HepG2 (cell line): ENCODE results near the gene SEH1L.

Experiments
- CEBPB ChIP-seq: IDR thresholded peaks from 2 replicates; pipeline ENCODE4 v1.6.1; 2011; ENCODE audit warnings: low read depth, low read length, improper control_type of control experiment, borderline replicate concordance
- POLR2AphosphoS2 ChIP-seq: IDR thresholded peaks from 2 replicates; pipeline ENCODE4 v1.6.1; 2011; ENCODE audit warnings: low read depth, low read length, improper control_type of control experiment
- SIN3A ChIP-seq: IDR thresholded peaks from 2 replicates; pipeline ENCODE4 v1.6.1; 2011; ENCODE audit warnings: low read depth, mild to moderate bottlenecking, control low read depth, low read length, borderline replicate concordance
- ZNF331 ChIP-seq: sonication (generic); formaldehyde crosslinking; IDR thresholded peaks from 2 replicates; pipeline ENCODE4 v1.4.0; 2020; ENCODE audit warnings: missing genetic modification reagents
- ZNF446 ChIP-seq: sonication (generic); formaldehyde crosslinking; IDR thresholded peaks from 2 replicates; pipeline ENCODE4 v1.5.0; 2020; ENCODE audit warnings: mild to moderate bottlenecking, missing genetic modification reagents
- TF ChIP-seq, protein P1 (sequence below): sonication (generic); formaldehyde crosslinking; IDR thresholded peaks from 2 replicates; pipeline ENCODE4 v1.8.1; 2023; ENCODE audit warnings: missing genetic modification reagents, inconsistent platforms, borderline replicate concordance
- TF ChIP-seq, protein P2 (sequence below): sonication (generic); formaldehyde crosslinking; IDR thresholded peaks from 2 replicates; pipeline ENCODE4 v1.5.0; 2020; ENCODE audit warnings: mild to moderate bottlenecking, missing genetic modification reagents, moderate library complexity

DNA sequence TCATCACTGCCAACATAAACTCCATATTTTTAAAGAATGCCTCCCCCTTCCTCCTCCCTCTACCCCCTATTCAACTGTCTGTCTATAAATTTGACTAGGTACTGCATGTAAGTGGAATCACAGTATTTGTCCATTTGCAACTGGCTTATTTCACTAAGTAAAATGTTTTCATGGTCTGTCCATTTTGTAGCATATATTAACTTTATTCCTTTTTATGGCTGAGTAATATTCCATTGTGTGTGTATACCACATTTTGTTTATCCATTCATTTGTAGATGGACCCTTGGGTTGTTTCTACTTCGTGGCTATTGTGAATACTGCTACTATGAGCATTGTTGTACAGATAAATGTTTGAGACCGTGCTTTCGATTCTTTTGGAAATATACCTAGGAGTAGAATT, 10.7 kb downstream of the SEH1L start:
- TF ChIP-seq ZNF331 = no peak
- TF ChIP-seq ZNF446 (CRISPR knock-in tag) = no peak
- TF ChIP-seq, protein P1, sequence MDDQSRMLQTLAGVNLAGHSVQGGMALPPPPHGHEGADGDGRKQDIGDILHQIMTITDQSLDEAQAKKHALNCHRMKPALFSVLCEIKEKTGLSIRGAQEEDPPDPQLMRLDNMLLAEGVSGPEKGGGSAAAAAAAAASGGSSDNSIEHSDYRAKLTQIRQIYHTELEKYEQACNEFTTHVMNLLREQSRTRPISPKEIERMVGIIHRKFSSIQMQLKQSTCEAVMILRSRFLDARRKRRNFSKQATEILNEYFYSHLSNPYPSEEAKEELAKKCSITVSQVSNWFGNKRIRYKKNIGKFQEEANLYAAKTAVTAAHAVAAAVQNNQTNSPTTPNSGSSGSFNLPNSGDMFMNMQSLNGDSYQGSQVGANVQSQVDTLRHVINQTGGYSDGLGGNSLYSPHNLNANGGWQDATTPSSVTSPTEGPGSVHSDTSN (CRISPR knock-in tag) = no peak
- no peak for TF ChIP-seq POLR2AphosphoS2
- TF ChIP-seq SIN3A = no peak
- no peak for TF ChIP-seq CEBPB
- TF ChIP-seq, protein P2, sequence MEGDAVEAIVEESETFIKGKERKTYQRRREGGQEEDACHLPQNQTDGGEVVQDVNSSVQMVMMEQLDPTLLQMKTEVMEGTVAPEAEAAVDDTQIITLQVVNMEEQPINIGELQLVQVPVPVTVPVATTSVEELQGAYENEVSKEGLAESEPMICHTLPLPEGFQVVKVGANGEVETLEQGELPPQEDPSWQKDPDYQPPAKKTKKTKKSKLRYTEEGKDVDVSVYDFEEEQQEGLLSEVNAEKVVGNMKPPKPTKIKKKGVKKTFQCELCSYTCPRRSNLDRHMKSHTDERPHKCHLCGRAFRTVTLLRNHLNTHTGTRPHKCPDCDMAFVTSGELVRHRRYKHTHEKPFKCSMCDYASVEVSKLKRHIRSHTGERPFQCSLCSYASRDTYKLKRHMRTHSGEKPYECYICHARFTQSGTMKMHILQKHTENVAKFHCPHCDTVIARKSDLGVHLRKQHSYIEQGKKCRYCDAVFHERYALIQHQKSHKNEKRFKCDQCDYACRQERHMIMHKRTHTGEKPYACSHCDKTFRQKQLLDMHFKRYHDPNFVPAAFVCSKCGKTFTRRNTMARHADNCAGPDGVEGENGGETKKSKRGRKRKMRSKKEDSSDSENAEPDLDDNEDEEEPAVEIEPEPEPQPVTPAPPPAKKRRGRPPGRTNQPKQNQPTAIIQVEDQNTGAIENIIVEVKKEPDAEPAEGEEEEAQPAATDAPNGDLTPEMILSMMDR (CRISPR knock-in tag) = no peak
